NCI-H1694 (cell line): ENCODE data around the gene BCAS4.

Source experiments
- DNase-seq: peaks from one replicate; lab custom pipeline; 2025; lab: John Stamatoyannopoulos, UW

BCAS4 gene

GRCh38 chr20:50855498-50856474, 60.9 kb downstream of the BCAS4 start:
- DNase-seq = no peak

- DNase-seq = no peak
Measured at GRCh38 chr20:50856475-50857041, 61.7 kb downstream of the BCAS4 start.

- DNase-seq = no peak
Measured at GRCh38 chr20:50857348-50857747, 62.5 kb downstream of the BCAS4 start.

- no peak for DNase-seq
Measured at GRCh38 chr20:50858525-50858924, 63.7 kb downstream of the BCAS4 start.

- no peak for DNase-seq
Measured at GRCh38 chr20:50859161-50859560, 64.3 kb downstream of the BCAS4 start.

- no peak for DNase-seq
Measured at GRCh38 chr20:50861012-50861411, 66.2 kb downstream of the BCAS4 start.

GRCh38 chr20:50862546-50862945, 67.7 kb downstream of the BCAS4 start:
- DNase-seq = no peak

- no peak for DNase-seq
Measured at GRCh38 chr20:50865114-50865513, 70.3 kb downstream of the BCAS4 start.

- DNase-seq = no peak
Measured at GRCh38 chr20:50865591-50865990, 70.7 kb downstream of the BCAS4 start.

- DNase-seq = no peak
Measured at GRCh38 chr20:50866036-50866685, 71.3 kb downstream of the BCAS4 start.

- DNase-seq = no peak
Measured at GRCh38 chr20:50866831-50867230, 72.0 kb downstream of the BCAS4 start.

- DNase-seq = no peak
Measured at GRCh38 chr20:50867805-50868204, 72.9 kb downstream of the BCAS4 start.

GRCh38 chr20:50868509-50869495, 73.9 kb downstream of the BCAS4 start:
- DNase-seq = no peak

GRCh38 chr20:50870561-50871161, 75.8 kb downstream of the BCAS4 start:
- DNase-seq = no peak

GRCh38 chr20:50872560-50873425, 77.9 kb downstream of the BCAS4 start:
- no peak for DNase-seq

- no peak for DNase-seq
Measured at GRCh38 chr20:50873585-50873984, 78.7 kb downstream of the BCAS4 start.

GRCh38 chr20:50874111-50874757, 79.4 kb downstream of the BCAS4 start:
- DNase-seq = no peak

- no peak for DNase-seq
Measured at GRCh38 chr20:50874758-50875665, 80.2 kb downstream of the BCAS4 start.
